Measurements from ENCODE around the gene ZP1. TPM values are rescaled to one million over a fixed set of nuclear protein-coding genes. Genes with fewer than 3 reads are reported as not detected.

Gene ZP1
- total and polyA plus RNA-seq, 8 donors: 0.43 to 8.6 (median 2.4) TPM; not detected in 4

DNA sequence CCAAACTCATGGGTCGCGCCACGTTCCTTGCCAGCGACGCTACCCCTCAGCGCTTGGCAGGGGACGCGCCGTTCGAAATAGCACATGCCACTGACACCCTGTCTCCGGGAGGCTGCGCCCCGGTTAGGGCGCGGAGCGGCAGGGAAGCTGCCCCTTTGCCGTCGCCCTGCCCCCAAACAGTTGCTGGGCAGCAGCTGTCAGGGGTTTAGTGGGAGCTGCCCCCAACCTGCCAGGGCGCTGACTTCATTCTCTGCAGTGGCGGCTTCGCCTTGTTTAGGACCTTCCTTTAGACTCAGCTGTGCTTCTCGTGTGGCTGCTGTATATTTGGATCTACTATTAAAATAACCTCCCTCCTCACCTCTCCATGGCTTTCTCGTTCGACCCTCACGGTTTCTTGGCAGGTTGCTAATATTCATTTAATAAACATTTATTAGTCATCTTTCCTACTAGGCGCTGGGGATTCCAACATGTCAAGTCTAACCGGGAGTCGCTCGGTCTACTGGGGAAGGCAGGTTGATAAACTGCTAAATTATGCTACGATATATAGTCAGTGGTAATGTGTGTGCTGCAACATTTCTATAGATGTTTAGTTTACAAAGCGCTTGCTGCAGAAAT lies 47.4 kb downstream of the ZP1 start:
- Histone ChIP-seq H3K27me3 (no peaks in the 10 kb centered on the region), H3K36me3 (peaks cover 0 to 3% (median 3%) of the 10 kb centered on the region in 4 donors), H3K9me3 (no peaks in the 10 kb centered on the region), H3K4me1 (peaks cover 28 to 68% (median 61%) of the 10 kb centered on the region in 4 donors), H3K4me3 (peak overlapping the region; percentile 66 to 93 (median 86)), H3K27ac (peak overlapping the region; percentile 77 to 98 (median 95))
- 0 to 1% (median 0%) methylated on average over 25 to 31 of the region's 31 CpGs for WGBS, 5 donors
- intact Hi-C loops (cut with DNase I; ENCODE audit: low total_unique reads): no loop called here
- DNase-seq: peak in 1 of 2 donors; percentile 72
- TF ChIP-seq EP300 (IDR thresholded peaks at IDR 0.05): no peak
- TF ChIP-seq POLR2AphosphoS5 (IDR thresholded peaks at IDR 0.05): no peak
- TF ChIP-seq POLR2A (IDR thresholded peaks at IDR 0.05): no peak
- no peak for TF ChIP-seq CTCF (IDR thresholded peaks at IDR 0.05)

GRCh38 chr11:60915248-60915914 lies 48.0 kb downstream of the ZP1 start:
- H3K36me3 ChIP-seq: peaks cover 5 to 10% (median 9%) of the 10 kb centered on the region in 4 donors

GRCh38 chr11:60916669-60917206 lies 49.4 kb downstream of the ZP1 start:
- no peak overlapping the region for H3K4me3 ChIP-seq
- no peak for DNase-seq
- H3K4me1 ChIP-seq: peaks cover 28 to 75% (median 67%) of the 10 kb centered on the region in 4 donors
- H3K27ac ChIP-seq: peak overlapping the region in 2 of 5 donors; percentile 5 to 91
- no peaks in the 10 kb centered on the region for H3K27me3 ChIP-seq
- TF ChIP-seq POLR2AphosphoS5 (IDR thresholded peaks at IDR 0.05) (no peak), CTCF (IDR thresholded peaks at IDR 0.05) (no peak), EP300 (IDR thresholded peaks at IDR 0.05) (no peak), POLR2A (IDR thresholded peaks at IDR 0.05) (no peak)
- intact Hi-C loops (cut with DNase I; ENCODE audit: low total_unique reads): no loop called here
- 55 to 64% (median 58%) methylated on average over 2 to 3 of the region's 3 CpGs for WGBS, 5 donors
- no peaks in the 10 kb centered on the region for H3K9me3 ChIP-seq
- peaks cover 19 to 23% (median 23%) of the 10 kb centered on the region in 4 donors for H3K36me3 ChIP-seq

More at GRCh38 chr11:60915248-60915914, 48.0 kb downstream of the ZP1 start:
- no peaks in the 10 kb centered on the region for H3K9me3 ChIP-seq
- H3K27ac ChIP-seq: peak overlapping the region; percentile 53 to 98 (median 95)
- H3K4me1 ChIP-seq: peaks cover 28 to 74% (median 67%) of the 10 kb centered on the region in 4 donors
- DNase-seq: peak; percentile 77 to 83
- H3K4me3 ChIP-seq: peak overlapping the region; percentile 66 to 93 (median 86)
- 2 to 5% (median 4%) methylated on average over 12 to 17 of the region's 17 CpGs for WGBS, 5 donors
- peak in 2 of 3 donors; percentile 41 to 57 for TF ChIP-seq POLR2AphosphoS5 (IDR thresholded peaks at IDR 0.05)
- TF ChIP-seq CTCF (IDR thresholded peaks at IDR 0.05): peak in 1 of 7 experiments; percentile 24
- TF ChIP-seq POLR2A (IDR thresholded peaks at IDR 0.05): no peak
- no peak for TF ChIP-seq EP300 (IDR thresholded peaks at IDR 0.05)
- intact Hi-C loops (cut with DNase I; ENCODE audit: low total_unique reads): no loop called here
- H3K27me3 ChIP-seq: no peaks in the 10 kb centered on the region

DNA sequence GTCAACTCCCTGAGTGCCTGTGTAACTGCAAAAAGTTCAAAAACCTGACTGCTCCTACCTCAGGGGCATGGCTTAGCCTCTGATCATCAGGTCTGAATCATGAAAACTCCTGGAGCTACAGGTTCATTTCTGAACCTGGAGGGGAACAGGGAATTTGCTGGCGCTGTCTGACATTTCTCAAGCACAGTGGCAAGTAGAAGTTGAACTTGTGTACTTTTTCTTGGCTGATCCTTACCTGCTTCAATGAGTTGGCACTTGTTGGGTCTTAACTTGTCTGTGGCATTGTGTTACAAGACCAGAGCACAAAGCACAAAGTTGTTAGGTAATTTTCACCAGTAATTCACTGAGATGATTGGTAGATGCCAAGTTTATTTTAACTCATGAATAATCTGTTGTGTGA lies 49.9 kb downstream of the ZP1 start:
- WGBS, 5 donors: 73 to 87% (median 85%) methylated on average over 1 of the region's 1 CpG
- DNase-seq: no peak
- no peaks in the 10 kb centered on the region for H3K9me3 ChIP-seq
- H3K27me3 ChIP-seq: no peaks in the 10 kb centered on the region
- H3K27ac ChIP-seq: peak overlapping the region in 2 of 5 donors; percentile 5 to 91
- TF ChIP-seq POLR2AphosphoS5 (IDR thresholded peaks at IDR 0.05): no peak
- TF ChIP-seq EP300 (IDR thresholded peaks at IDR 0.05): no peak
- TF ChIP-seq CTCF (IDR thresholded peaks at IDR 0.05): no peak
- TF ChIP-seq POLR2A (IDR thresholded peaks at IDR 0.05): no peak
- peaks cover 24 to 28% (median 28%) of the 10 kb centered on the region in 4 donors for H3K36me3 ChIP-seq
- intact Hi-C loops (cut with DNase I; ENCODE audit: low total_unique reads): no loop called here
- peaks cover 28 to 75% (median 69%) of the 10 kb centered on the region in 4 donors for H3K4me1 ChIP-seq
- no peak overlapping the region for H3K4me3 ChIP-seq

All from stomach (tissue), 9 donors.